ENCODE results near the gene GADD45G. TPM values are rescaled to one million over a fixed set of nuclear protein-coding genes. Genes with fewer than 3 reads are reported as not detected.

The GADD45G gene
- total and polyA plus RNA-seq, 3 experiments from 2014 or later, result 0.62 to 3.4 (median 2.6) TPM

DNA sequence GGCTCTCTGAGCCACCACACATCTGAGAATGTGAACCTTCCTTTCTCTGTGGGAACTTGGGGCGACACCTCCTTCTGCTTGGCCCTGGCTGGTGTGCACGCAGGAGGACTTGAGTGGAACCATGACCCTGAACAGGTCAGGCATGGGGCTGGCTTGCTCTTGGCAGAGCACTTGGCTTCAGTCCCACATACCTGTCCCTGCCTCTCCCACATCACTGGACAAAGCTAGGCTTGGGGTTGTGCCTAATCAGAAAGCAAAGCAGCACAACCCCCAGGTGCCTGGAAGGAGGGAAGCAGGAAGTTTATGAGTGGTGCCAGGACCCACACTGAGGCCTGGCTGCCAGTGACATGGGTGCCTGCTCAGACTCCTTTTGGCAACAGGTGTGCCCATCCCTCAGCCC is 13.2 kb downstream of the GADD45G start:
- Mint-ChIP-seq H3K36me3 (no peaks in the 10 kb centered on the region), H3K4me3 (no peak overlapping the region), H3K27me3 (peaks cover 0 to 12% of the 10 kb centered on the region in 2 donors)

DNA sequence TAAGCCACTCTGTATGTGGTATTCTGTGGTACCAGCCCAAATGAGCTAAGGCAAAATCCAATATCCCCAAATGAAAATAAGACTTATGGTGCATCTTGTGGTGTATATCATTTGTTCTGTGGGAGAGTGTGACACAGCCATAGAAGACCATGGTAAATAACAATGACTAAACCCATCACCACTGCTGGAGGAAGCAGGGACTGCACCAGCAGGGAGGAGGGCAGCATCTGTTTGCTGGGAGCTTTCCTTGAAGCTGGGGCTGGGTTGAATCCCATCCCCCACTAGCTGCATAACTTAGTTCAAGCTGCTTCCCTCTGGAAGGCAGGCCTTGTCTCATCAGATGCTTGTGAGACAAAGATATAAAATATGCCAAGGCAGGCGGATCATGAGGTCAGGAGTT is 14.2 kb downstream of the GADD45G start:
- CTCF ChIA-PET, result interaction anchor here (1.4 kb wide), 1 partner anchor 16 kb away, joined by 4 read pairs; no protein-coding TSS in a partner anchor

More for the DNA sequence above, 13.2 kb downstream of the GADD45G start:
- ChIA-PET POLR2A (no interaction called here), CTCF (no interaction called here)
- Histone ChIP-seq H3K4me1 (ENCODE audit: insufficient read depth, low read length) (no peaks in the 10 kb centered on the region), H3K4me3 (ENCODE audit: low read length) (no peak overlapping the region), H3K36me3 (ENCODE audit: insufficient read depth, low read length) (no peaks in the 10 kb centered on the region), H3K27ac (ENCODE audit: low read depth, low read length) (no peak overlapping the region), H3K9me3 (ENCODE audit: low read length) (no peaks in the 10 kb centered on the region), H3K27me3 (ENCODE audit: insufficient read depth, low read length, poor library complexity, severe bottlenecking) (no peaks in the 10 kb centered on the region)
- DNase-seq, result no peak
- Mint-ChIP-seq H3K9me3 (peaks cover 0 to 1% (median 0%) of the 10 kb centered on the region in 5 donors), H3K4me1 (no peaks in the 10 kb centered on the region), H3K27ac (no peak overlapping the region)

GRCh38 chr9:89619424-89620138 is 14.8 kb downstream of the GADD45G start:
- no peaks in the 10 kb centered on the region for H3K27me3 ChIP-seq (ENCODE audit: insufficient read depth, low read length, poor library complexity, severe bottlenecking)
- Mint-ChIP-seq H3K4me3 (no peak overlapping the region), H3K4me1 (no peaks in the 10 kb centered on the region), H3K9me3 (peaks cover 0 to 1% (median 0%) of the 10 kb centered on the region in 5 donors), H3K36me3 (no peaks in the 10 kb centered on the region), H3K27me3 (peaks cover 0 to 7% of the 10 kb centered on the region in 2 donors), H3K27ac (peak overlapping the region in 1 of 8 donors; percentile 24)
- ChIA-PET CTCF (interaction anchor here (1.4 kb wide), 1 partner anchor 16 kb away, joined by 4 read pairs; no protein-coding TSS in a partner anchor), POLR2A (no interaction called here)
- no peaks in the 10 kb centered on the region for H3K36me3 ChIP-seq (ENCODE audit: insufficient read depth, low read length)
- H3K4me1 ChIP-seq (ENCODE audit: insufficient read depth, low read length), result no peaks in the 10 kb centered on the region
- DNase-seq, result no peak
- no peak overlapping the region for H3K4me3 ChIP-seq (ENCODE audit: low read length)
- H3K27ac ChIP-seq (ENCODE audit: low read depth, low read length), result no peak overlapping the region
- no peaks in the 10 kb centered on the region for H3K9me3 ChIP-seq (ENCODE audit: low read length)

More for the DNA sequence above, 14.2 kb downstream of the GADD45G start:
- Mint-ChIP-seq H3K4me1 (no peaks in the 10 kb centered on the region), H3K36me3 (no peaks in the 10 kb centered on the region), H3K27ac (no peak overlapping the region), H3K27me3 (peaks cover 0 to 8% of the 10 kb centered on the region in 2 donors), H3K9me3 (peaks cover 0 to 1% (median 0%) of the 10 kb centered on the region in 5 donors), H3K4me3 (no peak overlapping the region)
- no peaks in the 10 kb centered on the region for H3K9me3 ChIP-seq (ENCODE audit: low read length)
- no peaks in the 10 kb centered on the region for H3K27me3 ChIP-seq (ENCODE audit: insufficient read depth, low read length, poor library complexity, severe bottlenecking)
- no peaks in the 10 kb centered on the region for H3K4me1 ChIP-seq (ENCODE audit: insufficient read depth, low read length)
- no peak overlapping the region for H3K27ac ChIP-seq (ENCODE audit: low read depth, low read length)
- DNase-seq, result no peak
- POLR2A ChIA-PET, result no interaction called here
- H3K4me3 ChIP-seq (ENCODE audit: low read length), result no peak overlapping the region
- no peaks in the 10 kb centered on the region for H3K36me3 ChIP-seq (ENCODE audit: insufficient read depth, low read length)

DNA sequence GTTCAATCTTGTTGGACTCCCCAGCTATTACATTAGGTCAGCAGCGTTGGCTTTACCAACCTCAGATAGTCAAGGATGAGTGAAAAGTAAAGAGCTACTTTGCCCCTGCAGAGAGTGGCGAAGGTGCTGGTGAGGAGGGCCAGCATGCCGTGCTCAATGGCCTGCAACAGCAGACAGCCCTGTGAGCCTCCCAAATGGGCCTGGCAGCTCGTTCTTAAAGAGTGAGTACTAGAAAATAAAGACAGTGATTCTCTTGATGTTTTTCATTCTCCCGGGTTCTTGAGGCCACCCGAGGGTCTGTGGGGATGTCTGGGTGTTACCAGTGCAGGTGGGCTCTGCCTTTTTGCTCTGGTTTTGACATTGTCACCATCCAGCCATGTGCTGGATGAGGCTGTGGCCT is 16.2 kb downstream of the GADD45G start:
- no peaks in the 10 kb centered on the region for H3K36me3 Mint-ChIP-seq
- no peaks in the 10 kb centered on the region for H3K36me3 ChIP-seq (ENCODE audit: insufficient read depth, low read length)
- H3K4me3 ChIP-seq (ENCODE audit: low read length), result no peak overlapping the region
- ChIA-PET CTCF (no interaction called here), POLR2A (no interaction called here)
- no peaks in the 10 kb centered on the region for H3K4me1 ChIP-seq (ENCODE audit: insufficient read depth, low read length)
- H3K27ac Mint-ChIP-seq, result no peak overlapping the region
- H3K27me3 ChIP-seq (ENCODE audit: insufficient read depth, low read length, poor library complexity, severe bottlenecking), result no peaks in the 10 kb centered on the region
- no peak for DNase-seq
- H3K4me3 Mint-ChIP-seq, result no peak overlapping the region
- no peaks in the 10 kb centered on the region for H3K9me3 ChIP-seq (ENCODE audit: low read length)
- H3K27me3 Mint-ChIP-seq, result peaks cover 3% of the 10 kb centered on the region in 2 donors
- H3K27ac ChIP-seq (ENCODE audit: low read depth, low read length), result no peak overlapping the region
- H3K4me1 Mint-ChIP-seq, result no peaks in the 10 kb centered on the region
- no peaks in the 10 kb centered on the region for H3K9me3 Mint-ChIP-seq

GRCh38 chr9:89621676-89622075 is 16.9 kb downstream of the GADD45G start:
- H3K4me1 ChIP-seq (ENCODE audit: insufficient read depth, low read length), result no peaks in the 10 kb centered on the region
- no peak overlapping the region for H3K4me3 ChIP-seq (ENCODE audit: low read length)
- no peaks in the 10 kb centered on the region for H3K27me3 ChIP-seq (ENCODE audit: insufficient read depth, low read length, poor library complexity, severe bottlenecking)
- Mint-ChIP-seq H3K27me3 (peaks cover 3% of the 10 kb centered on the region in 2 donors), H3K4me1 (no peaks in the 10 kb centered on the region), H3K27ac (no peak overlapping the region), H3K36me3 (no peaks in the 10 kb centered on the region), H3K9me3 (no peaks in the 10 kb centered on the region), H3K4me3 (no peak overlapping the region)
- no peaks in the 10 kb centered on the region for H3K9me3 ChIP-seq (ENCODE audit: low read length)
- H3K36me3 ChIP-seq (ENCODE audit: insufficient read depth, low read length), result no peaks in the 10 kb centered on the region
- DNase-seq, result no peak
- H3K27ac ChIP-seq (ENCODE audit: low read depth, low read length), result no peak overlapping the region
- ChIA-PET POLR2A (no interaction called here), CTCF (no interaction called here)

DNA sequence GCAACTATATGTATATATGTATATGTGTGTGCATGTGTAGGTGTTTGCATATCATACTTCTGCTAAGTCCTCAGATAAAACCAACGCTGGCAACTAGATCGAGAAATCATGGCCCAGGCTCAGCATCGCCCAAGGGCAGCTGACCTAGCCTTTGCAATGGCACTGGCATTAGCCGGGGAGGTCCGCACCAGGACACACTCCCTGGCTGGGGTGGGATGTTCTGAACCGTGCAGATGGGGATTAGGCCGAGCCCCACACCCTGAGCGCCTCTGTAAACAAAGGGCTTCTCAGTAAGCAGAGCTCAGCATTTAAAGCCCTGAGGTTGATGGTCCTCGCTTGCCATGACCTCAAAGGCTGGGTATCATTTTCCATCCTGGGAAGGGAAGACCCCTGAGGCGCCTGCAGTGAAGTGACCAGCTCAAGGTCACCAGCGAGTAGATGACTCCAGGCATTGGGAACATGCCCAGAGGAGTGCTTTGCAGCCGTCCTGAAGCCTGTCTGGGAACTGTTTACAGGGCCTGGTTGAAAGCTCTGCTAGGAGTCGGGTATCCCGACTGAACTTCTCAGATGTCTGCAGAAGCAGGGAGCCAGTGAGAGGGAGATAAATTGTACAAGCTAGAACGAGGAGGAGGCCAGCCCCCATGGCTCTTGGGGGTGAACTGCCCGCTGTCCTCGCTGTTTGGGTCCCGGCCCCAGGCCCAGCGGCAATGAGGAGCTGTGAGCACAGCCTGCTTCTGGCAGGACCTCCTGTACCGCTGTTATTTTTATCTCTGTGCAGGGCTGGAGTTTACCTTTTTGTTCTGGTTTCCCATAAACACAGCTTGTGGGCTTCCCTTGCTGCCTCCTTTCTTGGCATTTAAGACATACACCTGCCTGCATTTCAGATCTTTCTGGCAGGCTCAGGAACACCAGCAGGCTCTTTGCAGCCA is 18.4 kb downstream of the GADD45G start:
- no peaks in the 10 kb centered on the region for H3K4me1 ChIP-seq (ENCODE audit: insufficient read depth, low read length)
- peaks cover 3 to 8% of the 10 kb centered on the region in 2 donors for H3K27me3 Mint-ChIP-seq
- DNase-seq, result no peak
- no peaks in the 10 kb centered on the region for H3K4me1 Mint-ChIP-seq
- no peaks in the 10 kb centered on the region for H3K9me3 ChIP-seq (ENCODE audit: low read length)
- POLR2A ChIA-PET, result no interaction called here
- CTCF ChIA-PET, result interaction anchor here (1.1 kb wide), 1 partner anchor 29 kb away, joined by 4 read pairs; no protein-coding TSS in a partner anchor
- no peak overlapping the region for H3K27ac ChIP-seq (ENCODE audit: low read depth, low read length)
- no peaks in the 10 kb centered on the region for H3K9me3 Mint-ChIP-seq
- no peaks in the 10 kb centered on the region for H3K36me3 Mint-ChIP-seq
- no peaks in the 10 kb centered on the region for H3K27me3 ChIP-seq (ENCODE audit: insufficient read depth, low read length, poor library complexity, severe bottlenecking)
- H3K27ac Mint-ChIP-seq, result no peak overlapping the region
- H3K4me3 ChIP-seq (ENCODE audit: low read length), result no peak overlapping the region
- H3K4me3 Mint-ChIP-seq, result no peak overlapping the region
- no peaks in the 10 kb centered on the region for H3K36me3 ChIP-seq (ENCODE audit: insufficient read depth, low read length)

- Mint-ChIP-seq H3K4me3 (no peak overlapping the region), H3K27ac (no peak overlapping the region), H3K4me1 (no peaks in the 10 kb centered on the region), H3K27me3 (peaks cover 3 to 5% of the 10 kb centered on the region in 2 donors), H3K36me3 (no peaks in the 10 kb centered on the region), H3K9me3 (no peaks in the 10 kb centered on the region)
- no peak for DNase-seq
- Histone ChIP-seq H3K27me3 (ENCODE audit: insufficient read depth, low read length, poor library complexity, severe bottlenecking) (no peaks in the 10 kb centered on the region), H3K4me3 (ENCODE audit: low read length) (no peak overlapping the region), H3K36me3 (ENCODE audit: insufficient read depth, low read length) (no peaks in the 10 kb centered on the region), H3K4me1 (ENCODE audit: insufficient read depth, low read length) (no peaks in the 10 kb centered on the region), H3K9me3 (ENCODE audit: low read length) (no peaks in the 10 kb centered on the region), H3K27ac (ENCODE audit: low read depth, low read length) (no peak overlapping the region)
- CTCF ChIA-PET, result interaction anchor here (1.1 kb wide), 1 partner anchor 30 kb away, joined by 4 read pairs; no protein-coding TSS in a partner anchor
- POLR2A ChIA-PET, result no interaction called here
These were observed 19.2 kb downstream of the GADD45G start for GRCh38 chr9:89623925-89624420.

All from CD8-positive, alpha-beta memory T cell (primary cell).